Measurements from ENCODE around the gene RDH16. TPM values are rescaled to one million over a fixed set of nuclear protein-coding genes. Genes with fewer than 3 reads are reported as not detected.

The RDH16 gene
- under 1 TPM; 0.30 to 0.34 TPM for total RNA-seq
- 0.92 TPM for polyA plus RNA-seq (2013, experiment 1 of 2)
- 1.1 TPM for polyA plus RNA-seq (2013, experiment 2 of 2)
- 0 to 4.2 (median 0.71) reads per million in 172 experiments for total RNA-seq

- intact Hi-C loops (cut with DNase I, micrococcal nuclease) = no loop called here
- Mint-ChIP-seq H3K27me3 (no peaks in the 10 kb centered on the region), H3K4me3 (no peak within 1 kb of the TSS), H3K9me3 (no peaks in the 10 kb centered on the region), H3K27ac (no peak within 1 kb of the TSS), H3K36me3 (ENCODE audit: low read depth) (no peaks in the 10 kb centered on the region), H3K4me1 (ENCODE audit: low read depth) (no peaks in the 10 kb centered on the region)
- Histone ChIP-seq H3K27ac (ENCODE audit: low read depth in 1 of 2, low read length in 2 of 2) (no peak within 1 kb of the TSS), H3K4me3 (ENCODE audit: low read length) (no peak within 1 kb of the TSS), H3K9me3 (ENCODE audit: control insufficient read depth in 1 of 2, insufficient read depth in 1 of 2, low read length in 2 of 2) (peaks cover 7 to 15% of the 10 kb centered on the region in 2 experiments), H3K27me3 (ENCODE audit: control insufficient read depth in 1 of 2, insufficient read depth in 2 of 2, low read length in 2 of 2) (peaks cover 0 to 7% of the 10 kb centered on the region in 2 experiments), H3K4me1 (ENCODE audit: insufficient read depth, low read length) (no peaks in the 10 kb centered on the region), H3K36me3 (ENCODE audit: insufficient read depth, low read length) (no peaks in the 10 kb centered on the region)
- ChIA-PET CTCF (no interaction called here), POLR2A (no interaction called here)
- DNase-seq (no peak), ATAC-seq (ENCODE audit: poor library complexity) (no peak)
- TF ChIP-seq, protein P1, sequence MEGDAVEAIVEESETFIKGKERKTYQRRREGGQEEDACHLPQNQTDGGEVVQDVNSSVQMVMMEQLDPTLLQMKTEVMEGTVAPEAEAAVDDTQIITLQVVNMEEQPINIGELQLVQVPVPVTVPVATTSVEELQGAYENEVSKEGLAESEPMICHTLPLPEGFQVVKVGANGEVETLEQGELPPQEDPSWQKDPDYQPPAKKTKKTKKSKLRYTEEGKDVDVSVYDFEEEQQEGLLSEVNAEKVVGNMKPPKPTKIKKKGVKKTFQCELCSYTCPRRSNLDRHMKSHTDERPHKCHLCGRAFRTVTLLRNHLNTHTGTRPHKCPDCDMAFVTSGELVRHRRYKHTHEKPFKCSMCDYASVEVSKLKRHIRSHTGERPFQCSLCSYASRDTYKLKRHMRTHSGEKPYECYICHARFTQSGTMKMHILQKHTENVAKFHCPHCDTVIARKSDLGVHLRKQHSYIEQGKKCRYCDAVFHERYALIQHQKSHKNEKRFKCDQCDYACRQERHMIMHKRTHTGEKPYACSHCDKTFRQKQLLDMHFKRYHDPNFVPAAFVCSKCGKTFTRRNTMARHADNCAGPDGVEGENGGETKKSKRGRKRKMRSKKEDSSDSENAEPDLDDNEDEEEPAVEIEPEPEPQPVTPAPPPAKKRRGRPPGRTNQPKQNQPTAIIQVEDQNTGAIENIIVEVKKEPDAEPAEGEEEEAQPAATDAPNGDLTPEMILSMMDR (IDR thresholded peaks at IDR 0.05) = no peak
Measured at GRCh38 chr12:56957229-56958052, at the start of gene RDH16. TSS of gene RDH16 (minus strand) at chr12:56957608. CDS start at chr12:56957462, 146 bp downstream.

DNA sequence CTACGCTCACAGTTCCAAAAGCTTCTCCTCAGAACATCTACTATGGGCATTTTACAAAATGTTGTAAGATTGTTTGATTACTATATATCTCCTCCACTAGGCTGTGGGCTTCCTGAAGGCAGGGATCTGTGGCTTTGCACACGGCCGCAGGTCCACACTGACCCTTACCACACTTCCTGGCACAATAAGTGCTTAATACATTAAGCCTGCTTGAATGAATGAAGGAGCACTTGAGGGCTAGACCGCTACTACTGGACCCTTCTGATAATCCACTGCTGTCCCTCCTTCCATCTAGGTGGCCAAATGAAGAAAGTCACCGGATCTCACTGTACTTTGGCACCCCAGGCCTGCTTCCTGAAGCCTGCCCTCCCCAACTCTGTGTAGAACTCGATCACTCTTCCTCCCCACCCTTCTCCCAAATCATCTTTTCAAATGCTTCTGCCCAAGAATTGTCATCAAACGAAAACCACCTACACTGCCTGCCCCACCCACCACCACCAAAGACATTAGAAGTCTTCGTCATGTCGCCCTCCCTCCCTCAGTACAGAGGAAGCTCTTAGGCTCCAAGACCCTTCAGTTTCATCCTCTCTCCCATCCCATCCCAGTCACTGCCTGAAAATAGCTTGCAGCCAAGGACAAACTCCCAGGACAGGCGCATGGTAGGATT lies 49.5 kb upstream of the RDH16 start:
- peak overlapping the region; percentile 35 for H3K4me3 ChIP-seq (ENCODE audit: low read length)
- TF ChIP-seq, protein P1 (IDR thresholded peaks at IDR 0.05) = no peak
- Mint-ChIP-seq H3K4me3 (peak overlapping the region; percentile 82), H3K9me3 (no peaks in the 10 kb centered on the region), H3K36me3 (ENCODE audit: low read depth) (peaks cover 40% of the 10 kb centered on the region), H3K27ac (peak overlapping the region; percentile 81), H3K27me3 (no peaks in the 10 kb centered on the region), H3K4me1 (ENCODE audit: low read depth) (peaks cover 66% of the 10 kb centered on the region)
- peaks cover 25% of the 10 kb centered on the region for H3K36me3 ChIP-seq (ENCODE audit: insufficient read depth, low read length)
- DNase-seq (peak in 6 of 14 experiments; percentile 16 to 57 (median 42)), ATAC-seq (ENCODE audit: poor library complexity) (peak; percentile 33)
- peak overlapping the region; percentile 14 to 18 for H3K27ac ChIP-seq (ENCODE audit: low read depth in 1 of 2, low read length in 2 of 2)
- H3K4me1 ChIP-seq (ENCODE audit: insufficient read depth, low read length) = peaks cover 51% of the 10 kb centered on the region
- intact Hi-C loops (cut with DNase I, micrococcal nuclease) = loop anchor here (1.0 to 5.0 kb wide), 3 partner anchors 105 to 250 kb away; no protein-coding TSS in a partner anchor
- no peaks in the 10 kb centered on the region for H3K27me3 ChIP-seq (ENCODE audit: control insufficient read depth in 1 of 2, insufficient read depth in 2 of 2, low read length in 2 of 2)
- ChIA-PET POLR2A (interaction anchor here (1.3 to 2.2 kb wide), 3 partner anchors 25 to 105 kb away, joined by 3 to 19 read pairs (median 6); partner anchors contain the start of gene STAT6), CTCF (interaction anchor here (1.0 to 1.8 kb wide), 3 partner anchors 53 to 105 kb away, joined by 3 to 8 read pairs (median 5); no protein-coding TSS in a partner anchor)
- H3K9me3 ChIP-seq (ENCODE audit: control insufficient read depth in 1 of 2, insufficient read depth in 1 of 2, low read length in 2 of 2) = no peaks in the 10 kb centered on the region
